ENCODE measurements around the gene TANC2. TPM values are rescaled to one million over a fixed set of nuclear protein-coding genes. Genes with fewer than 3 reads are reported as not detected.
A peak's percentile ranks its signal among the peaks of the same experiment; 100 is the strongest.

The TANC2 gene
- total and polyA plus RNA-seq, 2 donors (not counting 1 experiment from before 2014, with no cell fraction given): 7.2 to 41.9 TPM

DNA sequence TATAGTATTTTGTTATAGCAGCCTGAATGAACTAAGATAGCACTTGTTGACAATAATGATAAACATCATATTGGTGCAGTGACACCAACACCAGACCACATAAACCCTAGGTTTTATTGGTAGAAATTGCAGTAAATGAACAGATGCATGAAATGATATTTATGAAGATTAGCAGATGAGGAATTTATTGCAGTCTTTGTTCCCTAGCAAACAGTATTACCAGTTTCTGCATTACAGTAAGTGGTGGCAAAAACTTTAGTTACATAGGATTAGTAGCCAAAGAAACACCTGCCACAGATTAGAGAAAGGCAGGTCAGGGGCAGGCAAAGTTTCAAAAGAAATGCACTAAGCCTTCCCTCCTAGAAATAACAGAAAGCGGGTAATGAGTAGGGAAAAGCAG is 17.7 kb upstream of the TANC2 start:
- H2AFZ ChIP-seq (ENCODE audit: low read length): no peak overlapping the region
- H3K27ac ChIP-seq (ENCODE audit: insufficient read depth, low read length): no peak overlapping the region
- H3K79me2 ChIP-seq (ENCODE audit: control insufficient read depth, insufficient read depth, low read length): no peaks in the 10 kb centered on the region
- H3K9me3 ChIP-seq (ENCODE audit: control insufficient read depth, insufficient read depth, low read depth, low read length): no peaks in the 10 kb centered on the region
- TF ChIP-seq, protein P1, sequence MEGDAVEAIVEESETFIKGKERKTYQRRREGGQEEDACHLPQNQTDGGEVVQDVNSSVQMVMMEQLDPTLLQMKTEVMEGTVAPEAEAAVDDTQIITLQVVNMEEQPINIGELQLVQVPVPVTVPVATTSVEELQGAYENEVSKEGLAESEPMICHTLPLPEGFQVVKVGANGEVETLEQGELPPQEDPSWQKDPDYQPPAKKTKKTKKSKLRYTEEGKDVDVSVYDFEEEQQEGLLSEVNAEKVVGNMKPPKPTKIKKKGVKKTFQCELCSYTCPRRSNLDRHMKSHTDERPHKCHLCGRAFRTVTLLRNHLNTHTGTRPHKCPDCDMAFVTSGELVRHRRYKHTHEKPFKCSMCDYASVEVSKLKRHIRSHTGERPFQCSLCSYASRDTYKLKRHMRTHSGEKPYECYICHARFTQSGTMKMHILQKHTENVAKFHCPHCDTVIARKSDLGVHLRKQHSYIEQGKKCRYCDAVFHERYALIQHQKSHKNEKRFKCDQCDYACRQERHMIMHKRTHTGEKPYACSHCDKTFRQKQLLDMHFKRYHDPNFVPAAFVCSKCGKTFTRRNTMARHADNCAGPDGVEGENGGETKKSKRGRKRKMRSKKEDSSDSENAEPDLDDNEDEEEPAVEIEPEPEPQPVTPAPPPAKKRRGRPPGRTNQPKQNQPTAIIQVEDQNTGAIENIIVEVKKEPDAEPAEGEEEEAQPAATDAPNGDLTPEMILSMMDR (conservative IDR thresholded peaks at IDR 0.05 in 1 of 2, IDR thresholded peaks at IDR 0.05 in 1 of 2; ENCODE audit: low read depth in 1 of 2, low read length in 2 of 2): no peak
- no peak for TF ChIP-seq EZH2 (IDR thresholded peaks at IDR 0.05; ENCODE audit: low read length, missing control alignments)
- no peaks in the 10 kb centered on the region for H3K4me1 ChIP-seq (ENCODE audit: control insufficient read depth, extremely low read depth, insufficient read depth, low read length)
- H4K20me1 ChIP-seq (ENCODE audit: control insufficient read depth, extremely low read depth, insufficient read depth, low read length): no peaks in the 10 kb centered on the region
- H3K4me2 ChIP-seq (ENCODE audit: extremely low read depth, insufficient read depth, low read length): no peak overlapping the region
- H3K27me3 ChIP-seq (ENCODE audit: control insufficient read depth, insufficient read depth, low read length): peaks cover 4% of the 10 kb centered on the region
- H3K4me3 ChIP-seq (replicated peaks in 1 of 4; ENCODE audit: control extremely low read depth in 1 of 4, insufficient read depth in 1 of 4, low read depth in 3 of 4, low read length in 4 of 4): no peak overlapping the region
- no peak overlapping the region for H3K9ac ChIP-seq (ENCODE audit: insufficient read depth, low read length)
- no peak for DNase-seq (ENCODE audit: low read depth in 2 of 2)
- no peaks in the 10 kb centered on the region for H3K36me3 ChIP-seq (ENCODE audit: control insufficient read depth, insufficient read depth, low read length)

DNA sequence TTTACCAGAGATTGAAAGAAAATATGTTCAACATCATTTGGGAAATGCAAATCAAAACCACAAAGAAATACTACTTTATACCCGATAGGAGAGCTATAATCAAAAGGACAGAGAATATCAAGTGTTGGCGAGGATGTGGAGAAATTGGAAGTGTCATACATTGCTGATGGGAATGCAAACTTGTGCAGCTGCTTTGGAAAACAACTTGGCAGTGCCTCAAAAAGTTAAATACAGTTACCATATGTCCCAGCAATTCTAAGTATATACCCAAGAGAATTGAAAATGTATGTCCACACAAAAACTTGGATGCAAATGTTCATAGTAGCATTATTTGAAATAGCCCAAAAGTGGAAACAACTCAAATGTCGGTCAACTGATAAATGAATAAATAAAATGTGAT is 17.0 kb upstream of the TANC2 start:
- H3K4me3 ChIP-seq (replicated peaks in 1 of 4; ENCODE audit: control extremely low read depth in 1 of 4, insufficient read depth in 1 of 4, low read depth in 3 of 4, low read length in 4 of 4): no peak overlapping the region
- H3K4me2 ChIP-seq (ENCODE audit: extremely low read depth, insufficient read depth, low read length): no peak overlapping the region
- H3K27ac ChIP-seq (ENCODE audit: insufficient read depth, low read length): no peak overlapping the region
- H3K9me3 ChIP-seq (ENCODE audit: control insufficient read depth, insufficient read depth, low read depth, low read length): no peaks in the 10 kb centered on the region
- H2AFZ ChIP-seq (ENCODE audit: low read length): no peak overlapping the region
- no peaks in the 10 kb centered on the region for H3K36me3 ChIP-seq (ENCODE audit: control insufficient read depth, insufficient read depth, low read length)
- no peaks in the 10 kb centered on the region for H3K79me2 ChIP-seq (ENCODE audit: control insufficient read depth, insufficient read depth, low read length)
- H4K20me1 ChIP-seq (ENCODE audit: control insufficient read depth, extremely low read depth, insufficient read depth, low read length): no peaks in the 10 kb centered on the region
- DNase-seq (ENCODE audit: low read depth in 2 of 2): no peak
- no peak for TF ChIP-seq EZH2 (IDR thresholded peaks at IDR 0.05; ENCODE audit: low read length, missing control alignments)
- TF ChIP-seq, protein P1 (conservative IDR thresholded peaks at IDR 0.05 in 1 of 2, IDR thresholded peaks at IDR 0.05 in 1 of 2; ENCODE audit: low read depth in 1 of 2, low read length in 2 of 2): no peak
- H3K9ac ChIP-seq (ENCODE audit: insufficient read depth, low read length): no peak overlapping the region
- H3K4me1 ChIP-seq (ENCODE audit: control insufficient read depth, extremely low read depth, insufficient read depth, low read length): no peaks in the 10 kb centered on the region
- no peaks in the 10 kb centered on the region for H3K27me3 ChIP-seq (ENCODE audit: control insufficient read depth, insufficient read depth, low read length)

DNA sequence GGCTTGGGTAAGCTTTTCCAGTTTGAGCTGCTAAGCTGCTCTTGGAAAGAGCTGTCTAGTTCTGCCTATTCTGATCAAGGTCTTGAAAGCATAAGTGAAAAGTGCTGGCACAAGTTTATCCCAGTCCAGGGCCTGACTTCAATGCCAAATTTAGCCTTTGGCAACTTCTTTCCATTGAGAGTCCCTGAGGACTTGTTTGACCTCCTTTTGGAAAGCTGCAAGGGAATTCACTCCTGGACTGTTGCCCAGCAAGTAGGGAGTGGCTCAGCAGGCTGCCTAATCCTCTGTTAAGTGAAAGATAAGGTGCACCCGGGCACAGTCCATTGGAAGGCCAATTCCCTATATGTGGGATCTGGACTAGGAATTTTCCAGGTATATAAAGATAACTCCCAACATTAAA is 16.0 kb upstream of the TANC2 start:
- Histone ChIP-seq H3K4me3 (replicated peaks in 1 of 4; ENCODE audit: control extremely low read depth in 1 of 4, insufficient read depth in 1 of 4, low read depth in 3 of 4, low read length in 4 of 4) (no peak overlapping the region), H3K27me3 (ENCODE audit: control insufficient read depth, insufficient read depth, low read length) (no peaks in the 10 kb centered on the region), H3K27ac (ENCODE audit: insufficient read depth, low read length) (no peak overlapping the region), H3K9ac (ENCODE audit: insufficient read depth, low read length) (no peak overlapping the region), H3K4me2 (ENCODE audit: extremely low read depth, insufficient read depth, low read length) (no peak overlapping the region), H3K4me1 (ENCODE audit: control insufficient read depth, extremely low read depth, insufficient read depth, low read length) (no peaks in the 10 kb centered on the region), H3K79me2 (ENCODE audit: control insufficient read depth, insufficient read depth, low read length) (no peaks in the 10 kb centered on the region), H4K20me1 (ENCODE audit: control insufficient read depth, extremely low read depth, insufficient read depth, low read length) (no peaks in the 10 kb centered on the region), H2AFZ (ENCODE audit: low read length) (no peak overlapping the region), H3K36me3 (ENCODE audit: control insufficient read depth, insufficient read depth, low read length) (no peaks in the 10 kb centered on the region), H3K9me3 (ENCODE audit: control insufficient read depth, insufficient read depth, low read depth, low read length) (no peaks in the 10 kb centered on the region)
- TF ChIP-seq, protein P1 (conservative IDR thresholded peaks at IDR 0.05 in 1 of 2, IDR thresholded peaks at IDR 0.05 in 1 of 2; ENCODE audit: low read depth in 1 of 2, low read length in 2 of 2): no peak
- no peak for TF ChIP-seq EZH2 (IDR thresholded peaks at IDR 0.05; ENCODE audit: low read length, missing control alignments)
- peak; percentile 77 to 93 for DNase-seq (ENCODE audit: low read depth in 2 of 2)
